Occipital lobe (tissue), 2 donors: Measurements from ENCODE around the gene KIAA1143. TPM values are rescaled to one million over a fixed set of nuclear protein-coding genes. Genes with fewer than 3 reads are reported as not detected.

Experiments used
- DNase-seq: peaks from one replicate; lab custom pipeline; 2025; lab: John Stamatoyannopoulos, UW
- total RNA-seq: library from RNA; depleted of rRNA; stranded (reverse); fragments of >200 nt; gene quantifications from one replicate; pipeline ENCODE4 v1.2.3, GENCODE V29; 2014

Gene KIAA1143
- total RNA-seq, result 35.1 TPM

- peak; percentile 88 for DNase-seq
These were observed at the start of gene KIAA1143, which contains the start of gene KIF15 for GRCh38 chr3:44761424-44762169. KIAA1143 (minus strand) TSS chr3:44761619; CDS start chr3:44761602, 17 bp downstream. KIF15 (plus strand) TSS chr3:44761794; CDS start chr3:44761866, 72 bp downstream.

GRCh38 chr3:44805960-44806359 lies 44.5 kb upstream of the KIAA1143 start:
- no peak for DNase-seq

DNA sequence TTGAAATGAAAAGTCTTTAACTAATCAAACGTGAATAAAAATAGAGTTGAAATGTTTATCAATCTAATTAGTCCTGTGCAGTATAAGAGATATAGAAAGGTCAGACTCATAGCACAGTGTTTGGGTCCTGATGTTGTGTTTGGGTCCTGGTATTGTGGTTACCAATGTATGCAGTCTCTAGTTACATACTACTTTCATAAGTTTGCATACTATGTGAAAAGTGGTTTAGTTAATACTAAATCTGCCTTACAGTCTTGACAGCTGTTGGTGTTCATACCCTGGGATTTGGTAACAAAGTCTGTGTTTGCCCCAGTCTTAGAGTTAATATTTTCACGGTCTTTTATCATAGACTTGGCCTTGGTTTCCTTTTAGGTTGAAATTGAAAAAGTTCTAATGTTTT lies 41.9 kb upstream of the KIAA1143 start:
- no peak for DNase-seq

DNA sequence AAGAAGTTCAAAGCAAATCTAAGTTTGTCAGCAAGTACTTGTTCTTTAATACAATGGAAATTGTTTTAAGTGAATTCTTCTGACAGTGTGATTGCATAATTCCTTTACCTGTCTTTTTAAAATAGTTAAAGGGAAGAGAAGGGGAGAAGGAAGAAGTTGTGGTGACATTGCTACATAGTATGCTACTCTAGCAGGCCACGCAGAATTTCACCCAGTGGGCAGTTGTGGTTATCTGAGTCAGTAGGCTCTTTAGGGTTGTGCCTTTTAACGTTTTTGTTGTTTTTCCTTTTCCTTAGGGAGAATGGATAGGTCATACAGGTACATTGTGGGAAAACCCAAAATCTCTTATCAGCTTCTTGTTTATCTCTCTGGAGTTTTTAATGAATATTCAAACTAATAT lies 40.6 kb upstream of the KIAA1143 start:
- no peak for DNase-seq

GRCh38 chr3:44795197-44795596 lies 33.8 kb upstream of the KIAA1143 start:
- DNase-seq, result no peak

GRCh38 chr3:44782891-44783290 lies 21.5 kb upstream of the KIAA1143 start:
- DNase-seq, result no peak

GRCh38 chr3:44772099-44772442 lies 10.7 kb upstream of the KIAA1143 start:
- no peak for DNase-seq

DNA sequence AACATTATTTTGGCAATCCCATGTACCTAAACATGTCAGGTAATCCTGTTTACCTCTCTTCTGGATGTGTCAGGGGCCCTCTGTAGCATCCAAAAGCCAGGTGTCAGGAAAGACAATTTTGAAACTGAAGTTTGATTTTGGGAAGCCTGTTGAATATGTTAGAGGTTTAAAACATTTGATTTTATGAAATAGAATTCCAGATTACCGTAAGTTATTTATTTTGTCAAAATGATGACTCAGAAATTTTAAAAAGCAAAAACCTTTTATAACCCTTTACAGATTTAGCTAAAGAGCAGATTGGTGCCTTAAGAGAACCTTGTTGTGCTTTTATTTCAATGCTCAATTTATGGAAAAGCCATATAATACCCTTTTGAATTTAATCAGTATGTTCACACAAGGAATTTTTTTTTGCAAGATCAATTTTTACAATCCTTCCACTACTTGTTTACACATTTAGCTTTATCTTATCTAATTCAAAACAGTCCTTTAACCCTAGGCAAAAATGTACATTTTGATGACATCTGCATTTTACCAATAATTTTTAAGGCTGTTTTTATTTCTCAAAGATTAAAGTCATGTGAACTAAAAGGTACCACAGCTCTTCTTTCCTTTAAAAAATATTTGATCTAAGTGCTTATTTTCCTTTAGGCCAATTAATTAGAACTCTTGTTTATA lies 10.1 kb upstream of the KIAA1143 start:
- no peak for DNase-seq

DNA sequence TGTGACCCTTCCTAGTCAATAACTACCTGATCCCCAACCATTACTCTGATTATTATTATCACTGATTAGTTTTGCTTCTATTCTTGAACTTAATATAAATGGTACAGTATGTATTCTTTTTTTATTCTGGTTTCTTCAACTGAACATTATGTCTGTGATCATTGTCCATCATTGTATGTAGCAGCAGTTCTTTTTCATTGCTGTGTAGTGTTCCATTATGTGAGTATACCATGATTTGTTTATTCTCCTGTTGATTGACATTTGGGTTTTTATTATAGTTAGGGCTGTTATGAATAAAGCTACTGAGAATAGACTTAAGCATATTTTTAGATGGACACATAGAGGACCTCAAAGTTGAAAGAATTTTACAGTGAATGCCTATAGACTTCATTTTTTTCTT lies 2.8 kb upstream of the KIAA1143 start:
- DNase-seq, result no peak

- no peak for DNase-seq
These were observed 1.3 kb upstream of the KIAA1143 start for GRCh38 chr3:44762690-44763089.

GRCh38 chr3:44762170-44762677 lies 805 bp upstream of the KIAA1143 start:
- no peak for DNase-seq

- no peak for DNase-seq
These were observed 357 bp downstream of the KIAA1143 start for GRCh38 chr3:44761101-44761423.

- DNase-seq, result no peak
These were observed 26.7 kb downstream of the KIAA1143 start for GRCh38 chr3:44734646-44735168.

GRCh38 chr3:44729384-44729910 lies 32.0 kb downstream of the KIAA1143 start, which contains the start of gene ZNF501:
ZNF501 (plus strand) TSS chr3:44729635; CDS start chr3:44734422, 4,787 bp downstream.
- peak; percentile 86 for DNase-seq

DNA sequence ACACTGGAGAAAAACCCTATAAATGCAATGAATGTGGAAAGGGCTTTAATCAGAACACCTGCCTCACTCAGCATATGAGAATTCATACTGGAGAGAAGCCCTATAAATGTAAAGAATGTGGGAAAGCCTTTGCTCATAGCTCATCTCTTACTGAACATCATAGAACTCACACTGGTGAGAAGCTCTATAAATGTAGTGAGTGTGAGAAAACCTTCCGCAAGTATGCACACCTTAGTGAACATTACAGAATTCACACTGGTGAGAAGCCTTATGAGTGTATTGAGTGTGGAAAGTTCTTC lies 39.4 kb downstream of the KIAA1143 start:
- DNase-seq, result no peak

DNA sequence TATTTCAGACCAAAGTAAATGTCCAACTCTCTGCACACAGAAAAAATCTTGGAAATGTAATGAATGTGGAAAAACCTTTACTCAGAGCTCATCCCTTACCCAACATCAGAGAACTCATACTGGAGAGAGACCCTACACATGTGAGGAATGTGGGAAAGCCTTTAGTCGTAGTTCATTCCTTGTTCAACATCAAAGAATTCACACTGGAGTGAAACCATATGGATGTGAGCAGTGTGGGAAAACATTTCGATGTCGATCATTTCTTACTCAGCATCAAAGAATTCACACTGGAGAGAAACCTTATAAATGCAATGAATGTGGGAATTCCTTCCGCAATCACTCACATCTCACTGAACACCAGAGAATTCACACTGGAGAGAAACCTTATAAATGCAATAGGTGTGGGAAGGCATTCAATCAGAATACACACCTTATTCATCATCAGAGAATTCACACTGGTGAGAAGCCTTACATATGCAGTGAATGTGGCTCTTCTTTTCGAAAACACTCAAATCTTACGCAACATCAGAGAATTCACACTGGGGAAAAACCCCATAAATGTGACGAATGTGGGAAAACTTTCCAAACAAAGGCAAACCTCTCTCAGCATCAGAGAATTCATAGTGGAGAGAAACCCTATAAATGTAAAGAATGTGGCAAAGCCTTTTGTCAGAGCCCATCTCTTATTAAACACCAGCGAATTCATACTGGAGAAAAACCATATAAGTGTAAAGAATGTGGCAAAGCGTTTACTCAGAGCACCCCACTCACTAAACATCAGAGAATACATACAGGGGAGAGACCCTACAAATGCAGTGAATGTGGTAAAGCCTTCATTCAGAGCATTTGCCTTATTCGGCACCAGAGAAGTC lies 40.0 kb downstream of the KIAA1143 start:
- no peak for DNase-seq

GRCh38 chr3:44712455-44713075 lies 48.9 kb downstream of the KIAA1143 start, which contains the start of gene ZNF502:
ZNF502 (plus strand) TSS chr3:44712660; CDS start chr3:44720262, 7,602 bp downstream.
- DNase-seq, result peak; percentile 83
